Right renal cortex interstitium (tissue), 3 donors: ENCODE measurements around the gene SRRM2. TPM values are rescaled to one million over a fixed set of nuclear protein-coding genes. Genes with fewer than 3 reads are reported as not detected.

ENCODE experiments used
- DNase-seq, 3 donors: peaks; one replicate each; pipeline ENCODE4 v3.0.0-alpha.2; 2013; ENCODE audit warnings: low read depth in 3 of 3, low spot score in 2 of 3
- polyA plus RNA-seq, 3 donors: library from polyadenylated mRNA; unstranded; fragments of 120-200 nt; gene quantifications; one replicate each; pipeline ENCODE4 v1.2.1, GENCODE V29; 2013; ENCODE audit not compliant: insufficient read length in 3 of 3

Gene SRRM2
- polyA plus RNA-seq, 3 donors: 383 to 548 (median 392) TPM

- no peak for DNase-seq
Observed at GRCh38 chr16:2775131-2775716, 22.8 kb downstream of the SRRM2 start.

GRCh38 chr16:2775765-2776499, 23.5 kb downstream of the SRRM2 start:
- no peak for DNase-seq

GRCh38 chr16:2776500-2777139, 24.2 kb downstream of the SRRM2 start:
- no peak for DNase-seq

GRCh38 chr16:2777231-2777902, 24.9 kb downstream of the SRRM2 start, which contains the start of gene ELOB:
Gene ELOB (minus strand): TSS chr16:2777280. CDS start chr16:2777239, 41 bp downstream.
- DNase-seq: peak in 2 of 3 donors; percentile 54 to 67

- DNase-seq: no peak
Observed at GRCh38 chr16:2777903-2778629, 25.6 kb downstream of the SRRM2 start.

GRCh38 chr16:2778630-2778958, 26.2 kb downstream of the SRRM2 start:
- DNase-seq: no peak

GRCh38 chr16:2779151-2779920, 26.9 kb downstream of the SRRM2 start:
- DNase-seq: no peak

- DNase-seq: no peak
Observed at GRCh38 chr16:2779978-2780898, 27.8 kb downstream of the SRRM2 start.

GRCh38 chr16:2782583-2783351, 30.3 kb downstream of the SRRM2 start:
- no peak for DNase-seq

GRCh38 chr16:2783581-2784357, 31.3 kb downstream of the SRRM2 start:
- DNase-seq: no peak

GRCh38 chr16:2784358-2785100, 32.1 kb downstream of the SRRM2 start:
- no peak for DNase-seq

- no peak for DNase-seq
Observed at GRCh38 chr16:2785101-2785991, 32.9 kb downstream of the SRRM2 start.

- no peak for DNase-seq
Observed at GRCh38 chr16:2786061-2786825, 33.8 kb downstream of the SRRM2 start.

GRCh38 chr16:2786826-2787151, 34.4 kb downstream of the SRRM2 start:
- DNase-seq: no peak

- no peak for DNase-seq
Observed at GRCh38 chr16:2787406-2787805, 35.0 kb downstream of the SRRM2 start, which contains the start of gene PRSS33. Gene PRSS33 (minus strand): TSS chr16:2787560. CDS start chr16:2786547, 1,013 bp downstream.
